Measurements from ENCODE around the gene RAB13. TPM values are rescaled to one million over a fixed set of nuclear protein-coding genes. Genes with fewer than 3 reads are reported as not detected.

Gene RAB13
- total and polyA plus RNA-seq, 2 of the 8 experiments (the other 6 are each of a cell fraction or from before 2014, with no cell fraction given), result 70.5 to 157 TPM

DNA sequence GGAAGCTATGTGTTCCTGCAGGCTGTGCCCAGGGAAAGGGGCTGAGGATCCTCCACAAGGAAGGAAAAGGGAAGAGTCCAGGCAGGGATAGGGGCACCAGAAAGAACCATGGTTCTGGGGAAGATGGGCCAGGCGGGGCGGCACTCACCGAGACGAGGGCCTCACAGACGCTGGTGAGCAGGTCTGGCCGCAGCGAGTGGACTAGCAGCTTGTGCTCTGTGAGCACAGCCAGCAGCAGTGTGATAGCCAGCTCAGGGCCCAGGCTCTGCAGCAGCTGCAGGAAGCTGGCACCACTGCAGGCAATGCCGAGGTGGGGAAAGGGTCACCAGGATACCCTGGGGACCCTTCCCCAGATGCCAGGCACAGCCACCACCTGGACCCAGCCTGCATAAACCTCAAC, 45.4 kb downstream of the RAB13 start:
- H4K91ac ChIP-seq (replicated peaks; ENCODE audit: insufficient read length, low read length), result no peak overlapping the region
- no peak overlapping the region for H2AK5ac ChIP-seq (ENCODE audit: low read depth, low read length)
- H3K14ac ChIP-seq (ENCODE audit: insufficient read length), result no peak overlapping the region
- no peak overlapping the region for H2AFZ ChIP-seq (ENCODE audit: low read length)
- H3K27ac ChIP-seq (ENCODE audit: low read depth, low read length), result no peak overlapping the region
- no peak for DNase-seq (ENCODE audit: low read depth in 1 of 2, low spot score in 2 of 2)
- H2BK12ac ChIP-seq (ENCODE audit: low read depth, low read length), result no peak overlapping the region
- H4K8ac ChIP-seq (ENCODE audit: extremely low read depth, insufficient read depth, low read length), result no peak overlapping the region
- H2BK5ac ChIP-seq (ENCODE audit: low read depth, low read length), result no peak overlapping the region; the same call in 1 of the 2 replicates
- peaks cover 0 to 9% of the 10 kb centered on the region in 2 experiments for H4K20me1 ChIP-seq (replicated peaks in 1 of 2; ENCODE audit: control insufficient read depth in 1 of 2, insufficient read depth in 2 of 2, low read length in 2 of 2)
- no peak overlapping the region for H3K4me3 ChIP-seq (ENCODE audit: extremely low read depth in 1 of 4, insufficient read depth in 2 of 4, low read depth in 3 of 4, low read length in 4 of 4)
- H2BK120ac ChIP-seq (replicated peaks; ENCODE audit: low read depth, low read length), result no peak overlapping the region
- H3K56ac ChIP-seq (replicated peaks; ENCODE audit: insufficient read length, low read depth, low read length), result no peak overlapping the region
- 94% methylated on average over 8 of the region's 8 CpGs; no CpG with 5 or more reads in 1 of the 2 experiments for WGBS, 2 experiments (ENCODE audit: extremely low coverage in 1 of 2, insufficient coverage in 1 of 2, insufficient read length in 1 of 2, insufficient replicate concordance in 2 of 2, low coverage in 1 of 2, low lambda C conversion rate in 2 of 2, missing lambda C conversion rate in 1 of 2)
- FAIRE-seq, result no peak
- no peak overlapping the region for H3K4ac ChIP-seq (replicated peaks; ENCODE audit: insufficient read length, low read depth, low read length)
- no peak overlapping the region for H3K9ac ChIP-seq (replicated peaks in 1 of 4; ENCODE audit: extremely low read depth in 1 of 4, low read depth in 3 of 4, low read length in 3 of 4)
- H3K36me3 ChIP-seq (ENCODE audit: control insufficient read depth in 2 of 4, insufficient read depth in 4 of 4, low read length in 3 of 4), result peaks cover 11 to 43% (median 34%) of the 10 kb centered on the region in 4 experiments
- H3K27me3 ChIP-seq (replicated peaks in 1 of 4; ENCODE audit: control insufficient read depth in 3 of 4, extremely low read depth in 1 of 4, insufficient read depth in 3 of 4, low read length in 3 of 4), result no peaks in the 10 kb centered on the region
- H4K5ac ChIP-seq (ENCODE audit: insufficient read length, low read depth, low read length), result no peak overlapping the region
- H3K18ac ChIP-seq (ENCODE audit: extremely low read depth, low read length), result no peak overlapping the region
- POLR2A ChIA-PET (ENCODE audit: partially characterized antibody), result interaction anchor here (0.6 to 11.4 kb wide), 12 partner anchors 11 to 292 kb away, joined by 3 to 73 read pairs (median 10); partner anchors contain the start of genes CRTC2, GATAD2B, JTB and RPS27
- H3K79me1 ChIP-seq (ENCODE audit: low read depth, low read length), result no peaks in the 10 kb centered on the region; the same call in 1 of the 2 replicates
- H2BK15ac ChIP-seq (ENCODE audit: low read length), result no peak overlapping the region
- H3K4me2 ChIP-seq (ENCODE audit: insufficient read depth in 1 of 2, low read depth in 2 of 2, low read length in 2 of 2), result no peak overlapping the region
- peaks cover 6% of the 10 kb centered on the region; the same call in 1 of the 2 replicates for H3K23me2 ChIP-seq (ENCODE audit: low read depth, low read length)
- H3K79me2 ChIP-seq (ENCODE audit: control insufficient read depth in 1 of 2, insufficient read depth in 2 of 2, low read length in 2 of 2), result peaks cover 0 to 18% of the 10 kb centered on the region in 2 experiments; a peak in 2 of 4 replicates
- CTCF ChIA-PET (ENCODE audit: partially characterized antibody), result interaction anchor here (1.2 to 3.1 kb wide), 4 partner anchors 11 to 119 kb away, joined by 3 to 14 read pairs (median 10); partner anchors contain the start of gene RAB13
- no peak overlapping the region for H2BK20ac ChIP-seq (ENCODE audit: low read length)
- H3K23ac ChIP-seq (ENCODE audit: insufficient read length), result no peak overlapping the region
- peaks cover 0 to 5% (median 2%) of the 10 kb centered on the region in 4 experiments; a peak in 2 of 7 replicates for H3K4me1 ChIP-seq (replicated peaks in 1 of 4; ENCODE audit: control insufficient read depth in 3 of 4, insufficient read depth in 4 of 4, low read length in 3 of 4)
- no peaks in the 10 kb centered on the region for H3K9me3 ChIP-seq (ENCODE audit: insufficient read depth in 2 of 2, low read depth in 1 of 2, low read length in 1 of 2)
- no peak for TF ChIP-seq RNF2 (IDR thresholded peaks at IDR 0.05; ENCODE audit: borderline replicate concordance, low read depth, low read length, missing control alignments, poor library complexity, severe bottlenecking)
- no peak for TF ChIP-seq CBX8 (IDR thresholded peaks at IDR 0.05; ENCODE audit: borderline replicate concordance, low read depth, low read length)
- no peak for TF ChIP-seq RBBP5 (IDR thresholded peaks at IDR 0.05; ENCODE audit: borderline replicate concordance, low read depth, low read length)
- TF ChIP-seq SP2 (IDR thresholded peaks at IDR 0.05; ENCODE audit: low read length), result no peak
- no peak for TF ChIP-seq TEAD4 (IDR thresholded peaks at IDR 0.05; ENCODE audit: low read depth, low read length)
- TF ChIP-seq, protein P1, sequence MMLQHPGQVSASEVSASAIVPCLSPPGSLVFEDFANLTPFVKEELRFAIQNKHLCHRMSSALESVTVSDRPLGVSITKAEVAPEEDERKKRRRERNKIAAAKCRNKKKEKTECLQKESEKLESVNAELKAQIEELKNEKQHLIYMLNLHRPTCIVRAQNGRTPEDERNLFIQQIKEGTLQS (IDR thresholded peaks at IDR 0.05; ENCODE audit: insufficient read depth, low read depth, low read length), result no peak
- TF ChIP-seq, protein P2, sequence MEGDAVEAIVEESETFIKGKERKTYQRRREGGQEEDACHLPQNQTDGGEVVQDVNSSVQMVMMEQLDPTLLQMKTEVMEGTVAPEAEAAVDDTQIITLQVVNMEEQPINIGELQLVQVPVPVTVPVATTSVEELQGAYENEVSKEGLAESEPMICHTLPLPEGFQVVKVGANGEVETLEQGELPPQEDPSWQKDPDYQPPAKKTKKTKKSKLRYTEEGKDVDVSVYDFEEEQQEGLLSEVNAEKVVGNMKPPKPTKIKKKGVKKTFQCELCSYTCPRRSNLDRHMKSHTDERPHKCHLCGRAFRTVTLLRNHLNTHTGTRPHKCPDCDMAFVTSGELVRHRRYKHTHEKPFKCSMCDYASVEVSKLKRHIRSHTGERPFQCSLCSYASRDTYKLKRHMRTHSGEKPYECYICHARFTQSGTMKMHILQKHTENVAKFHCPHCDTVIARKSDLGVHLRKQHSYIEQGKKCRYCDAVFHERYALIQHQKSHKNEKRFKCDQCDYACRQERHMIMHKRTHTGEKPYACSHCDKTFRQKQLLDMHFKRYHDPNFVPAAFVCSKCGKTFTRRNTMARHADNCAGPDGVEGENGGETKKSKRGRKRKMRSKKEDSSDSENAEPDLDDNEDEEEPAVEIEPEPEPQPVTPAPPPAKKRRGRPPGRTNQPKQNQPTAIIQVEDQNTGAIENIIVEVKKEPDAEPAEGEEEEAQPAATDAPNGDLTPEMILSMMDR (IDR thresholded peaks at IDR 0.05; ENCODE audit: control extremely low read depth in 1 of 3, insufficient read depth in 1 of 3, low read depth in 1 of 3, low read length in 3 of 3), result no peak
- TF ChIP-seq PHF8 (conservative IDR thresholded peaks at IDR 0.05; ENCODE audit: low read depth, low read length), result no peak
- TF ChIP-seq ASH2L (IDR thresholded peaks at IDR 0.05; ENCODE audit: low read length), result no peak
- TF ChIP-seq TBP (IDR thresholded peaks at IDR 0.05; ENCODE audit: low read depth, low read length), result no peak

Measured in H1 (cell line).